Non-pigmented ciliary epithelial cell (primary cell): ENCODE data around the gene AGFG2.

ENCODE experiments used
- DNase-seq: peaks from one replicate; pipeline ENCODE4 v3.0.0-alpha.2; 2010; ENCODE audit warnings: low read depth

Gene AGFG2

GRCh38 chr7:100612730-100613390 is 73.9 kb downstream of the AGFG2 start:
- DNase-seq = no peak

- DNase-seq = no peak
These were observed 74.6 kb downstream of the AGFG2 start for GRCh38 chr7:100613412-100614175.

- DNase-seq = no peak
These were observed 75.4 kb downstream of the AGFG2 start for GRCh38 chr7:100614308-100614861.
